Left ventricle myocardium superior (tissue), 1 donor: ENCODE results near the gene THADA. TPM values are rescaled to one million over a fixed set of nuclear protein-coding genes. Genes with fewer than 3 reads are reported as not detected.

Experiments used
- ATAC-seq: fragments of 200-7000 bp; cut with Tn5 transposase; one replicate; pipeline ENCODE4 v1.9.1; 2020; ENCODE audit warnings: mild to moderate bottlenecking, moderate library complexity
- DNase-seq: peaks from one replicate; pipeline ENCODE4 v3.0.0-alpha.2; 2020
- intact Hi-C: fragments of 100-400 bp; cut with micrococcal nuclease; formaldehyde crosslinking; loops from one replicate; pipeline ENCODE4 v1.11.0; 2022
- total RNA-seq: library from RNA; stranded (reverse); fragmentation: NEBNext Ultra II Directional; extraction: Animal tissue kit (Norgen Biotek cat#: 25700); gene quantifications from one replicate; pipeline ENCODE4 v1.2.1, GENCODE V29; 2021
- donor health status: DM: no; HTN: yes; CAD: no; lungs with severe emphysema.

THADA gene
- total RNA-seq, 1 donor from 2014 or later: 12.1 TPM

GRCh38 chr2:43518181-43518580 is 77.7 kb downstream of the THADA start:
- intact Hi-C loops: no loop called here
- DNase-seq: no peak
- peak; percentile 33 for ATAC-seq

- no peak for DNase-seq
- ATAC-seq: peak; percentile 33
- intact Hi-C loops: no loop called here
Measured at GRCh38 chr2:43515807-43516497, 79.9 kb downstream of the THADA start.

- no peak for DNase-seq
- intact Hi-C loops: no loop called here
Measured at GRCh38 chr2:43515248-43515647, 80.6 kb downstream of the THADA start.

GRCh38 chr2:43513796-43514195 is 82.0 kb downstream of the THADA start:
- ATAC-seq (no peak), DNase-seq (no peak)
- intact Hi-C loops: no loop called here

More at GRCh38 chr2:43515248-43515647, 80.6 kb downstream of the THADA start:
- ATAC-seq: no peak

GRCh38 chr2:43513216-43513615 is 82.6 kb downstream of the THADA start:
- peak; percentile 43 for ATAC-seq
- intact Hi-C loops: no loop called here
- no peak for DNase-seq

GRCh38 chr2:43511199-43511598 is 84.6 kb downstream of the THADA start:
- DNase-seq: no peak
- intact Hi-C loops: no loop called here
- ATAC-seq: no peak

GRCh38 chr2:43509886-43510285 is 86.0 kb downstream of the THADA start:
- intact Hi-C loops: no loop called here
- DNase-seq: no peak
- ATAC-seq: no peak

- no peak for ATAC-seq
- DNase-seq: no peak
Measured at GRCh38 chr2:43508209-43508608, 87.6 kb downstream of the THADA start.

GRCh38 chr2:43507137-43507536 is 88.7 kb downstream of the THADA start:
- intact Hi-C loops: no loop called here
- DNase-seq: no peak
- ATAC-seq: no peak

More at GRCh38 chr2:43508209-43508608, 87.6 kb downstream of the THADA start:
- intact Hi-C loops: no loop called here

GRCh38 chr2:43495727-43496126 is 100.1 kb downstream of the THADA start:
- no peak for DNase-seq
- no peak for ATAC-seq
- intact Hi-C loops: no loop called here

GRCh38 chr2:43493954-43494353 is 101.9 kb downstream of the THADA start:
- DNase-seq: no peak
- ATAC-seq: no peak
- intact Hi-C loops: no loop called here

- intact Hi-C loops: no loop called here
- DNase-seq: no peak
- ATAC-seq: no peak
Measured at GRCh38 chr2:43491065-43491639, 104.7 kb downstream of the THADA start.

GRCh38 chr2:43490252-43490786 is 105.5 kb downstream of the THADA start:
- ATAC-seq: no peak
- intact Hi-C loops: no loop called here
- DNase-seq: no peak

- ATAC-seq (no peak), DNase-seq (no peak)
- intact Hi-C loops: loop anchor here (10.0 kb wide), 3 partner anchors 354 to 544 kb away; no protein-coding TSS in a partner anchor
Measured at GRCh38 chr2:43488737-43489136, 107.1 kb downstream of the THADA start.

- DNase-seq (no peak), ATAC-seq (peak; percentile 61)
- intact Hi-C loops: loop anchor here (10.0 kb wide), 3 partner anchors 352 to 542 kb away; no protein-coding TSS in a partner anchor
Measured at GRCh38 chr2:43486603-43487002, 109.2 kb downstream of the THADA start.

GRCh38 chr2:43484323-43484930 is 111.4 kb downstream of the THADA start:
- peak; percentile 55 for ATAC-seq
- intact Hi-C loops: loop anchor here (2.0 to 10.0 kb wide), 4 partner anchors 254 to 540 kb away; no protein-coding TSS in a partner anchor
- DNase-seq: no peak

GRCh38 chr2:43482961-43483360 is 112.9 kb downstream of the THADA start:
- no peak for DNase-seq
- intact Hi-C loops: loop anchor here (10.0 kb wide), 3 partner anchors 348 to 538 kb away; no protein-coding TSS in a partner anchor
- ATAC-seq: peak; percentile 67

- intact Hi-C loops: loop anchor here (10.0 kb wide), 3 partner anchors 347 to 537 kb away; no protein-coding TSS in a partner anchor
- no peak for DNase-seq
- peak; percentile 28 for ATAC-seq
Measured at GRCh38 chr2:43481927-43482542, 113.8 kb downstream of the THADA start.

GRCh38 chr2:43480874-43481273 is 115.0 kb downstream of the THADA start:
- ATAC-seq: no peak
- intact Hi-C loops: loop anchor here (10.0 kb wide), 3 partner anchors 346 to 536 kb away; no protein-coding TSS in a partner anchor
- DNase-seq: no peak
